ENCODE results near the gene IMPA2. TPM values are rescaled to one million over a fixed set of nuclear protein-coding genes. Genes with fewer than 3 reads are reported as not detected.

The IMPA2 gene
- total and polyA plus RNA-seq, 2 of the 8 experiments (the other 6 are each of a cell fraction or from before 2014, with no cell fraction given), result 102 to 140 TPM

GRCh38 chr18:11975723-11976122 is 5.6 kb upstream of the IMPA2 start (continued):
- TF ChIP-seq EZH2 (IDR thresholded peaks at IDR 0.05; ENCODE audit: low read depth, low read length, severe bottlenecking) (no peak), KDM1A (IDR thresholded peaks at IDR 0.05; ENCODE audit: borderline replicate concordance, low read length) (no peak), GTF2F1 (IDR thresholded peaks at IDR 0.05; ENCODE audit: borderline replicate concordance, low read depth, low read length) (no peak), E2F6 (IDR thresholded peaks at IDR 0.05) (no peak), TAF1 (IDR thresholded peaks at IDR 0.05; ENCODE audit: low read depth, low read length) (no peak)

Data from H1 (cell line).